ENCODE measurements around the gene YIPF4.
A peak's percentile ranks its signal among the peaks of the same experiment; 100 is the strongest.

YIPF4 gene

GRCh38 chr2:32277363-32277673 lies 386 bp upstream of the YIPF4 start:
- Histone ChIP-seq H3K9me3 (ENCODE audit: control insufficient read depth, low read length) (no peaks in the 10 kb centered on the region), H3K9ac (no peak overlapping the region), H3K4me1 (no peaks in the 10 kb centered on the region), H3K27ac (peak overlapping the region; percentile 58), H2AFZ (peak overlapping the region; percentile 91), H3K4me2 (ENCODE audit: low read length) (peak overlapping the region; percentile 64), H3K36me3 (ENCODE audit: control insufficient read depth, insufficient read depth, low read length) (no peaks in the 10 kb centered on the region), H3K27me3 (ENCODE audit: control insufficient read depth, insufficient read depth, low read length) (no peaks in the 10 kb centered on the region), H3K79me2 (peaks cover 39% of the 10 kb centered on the region), H3K4me3 (ENCODE audit: low read depth, low read length) (peak overlapping the region; percentile 98)
- TF ChIP-seq CTCF (IDR thresholded peaks at IDR 0.05), result no peak

GRCh38 chr2:32278478-32278853 lies 762 bp downstream of the YIPF4 start:
- Histone ChIP-seq H3K27ac (peak overlapping the region; percentile 58), H3K9me3 (ENCODE audit: control insufficient read depth, low read length) (no peaks in the 10 kb centered on the region), H3K4me1 (no peaks in the 10 kb centered on the region)

GRCh38 chr2:32284321-32284720 lies 6.6 kb downstream of the YIPF4 start:
- Histone ChIP-seq H3K79me2 (peaks cover 55% of the 10 kb centered on the region), H3K4me2 (ENCODE audit: low read length) (no peak overlapping the region), H3K9me3 (ENCODE audit: control insufficient read depth, low read length) (no peaks in the 10 kb centered on the region), H3K9ac (no peak overlapping the region), H3K27ac (no peak overlapping the region), H3K27me3 (ENCODE audit: control insufficient read depth, insufficient read depth, low read length) (no peaks in the 10 kb centered on the region), H3K36me3 (ENCODE audit: control insufficient read depth, insufficient read depth, low read length) (no peaks in the 10 kb centered on the region), H3K4me3 (ENCODE audit: low read depth, low read length) (no peak overlapping the region), H2AFZ (no peak overlapping the region), H3K4me1 (no peaks in the 10 kb centered on the region)
- TF ChIP-seq CTCF (IDR thresholded peaks at IDR 0.05), result no peak

More at GRCh38 chr2:32278478-32278853, 762 bp downstream of the YIPF4 start:
- H2AFZ ChIP-seq, result peak overlapping the region; percentile 91
- peak overlapping the region; percentile 98 for H3K4me3 ChIP-seq (ENCODE audit: low read depth, low read length)
- peak overlapping the region; percentile 64 for H3K4me2 ChIP-seq (ENCODE audit: low read length)
- no peak for TF ChIP-seq CTCF (IDR thresholded peaks at IDR 0.05)
- peaks cover 47% of the 10 kb centered on the region for H3K79me2 ChIP-seq
- peak overlapping the region; percentile 62 for H3K9ac ChIP-seq
- no peaks in the 10 kb centered on the region for H3K36me3 ChIP-seq (ENCODE audit: control insufficient read depth, insufficient read depth, low read length)
- H3K27me3 ChIP-seq (ENCODE audit: control insufficient read depth, insufficient read depth, low read length), result no peaks in the 10 kb centered on the region

GRCh38 chr2:32289165-32289999 lies 11.7 kb downstream of the YIPF4 start:
- H3K27ac ChIP-seq, result no peak overlapping the region
- no peak overlapping the region for H3K4me3 ChIP-seq (ENCODE audit: low read depth, low read length)
- H3K79me2 ChIP-seq, result peaks cover 22% of the 10 kb centered on the region
- H3K4me1 ChIP-seq, result no peaks in the 10 kb centered on the region
- no peaks in the 10 kb centered on the region for H3K36me3 ChIP-seq (ENCODE audit: control insufficient read depth, insufficient read depth, low read length)
- no peak for TF ChIP-seq CTCF (IDR thresholded peaks at IDR 0.05)
- H3K27me3 ChIP-seq (ENCODE audit: control insufficient read depth, insufficient read depth, low read length), result no peaks in the 10 kb centered on the region
- H3K9ac ChIP-seq, result no peak overlapping the region
- H2AFZ ChIP-seq, result no peak overlapping the region
- no peak overlapping the region for H3K4me2 ChIP-seq (ENCODE audit: low read length)
- H3K9me3 ChIP-seq (ENCODE audit: control insufficient read depth, low read length), result no peaks in the 10 kb centered on the region

- Histone ChIP-seq H3K27ac (no peak overlapping the region), H3K79me2 (peaks cover 16% of the 10 kb centered on the region), H3K4me2 (ENCODE audit: low read length) (no peak overlapping the region), H3K36me3 (ENCODE audit: control insufficient read depth, insufficient read depth, low read length) (no peaks in the 10 kb centered on the region), H3K27me3 (ENCODE audit: control insufficient read depth, insufficient read depth, low read length) (no peaks in the 10 kb centered on the region), H3K4me1 (no peaks in the 10 kb centered on the region), H3K9ac (no peak overlapping the region), H2AFZ (no peak overlapping the region), H3K9me3 (ENCODE audit: control insufficient read depth, low read length) (no peaks in the 10 kb centered on the region), H3K4me3 (ENCODE audit: low read depth, low read length) (no peak overlapping the region)
- no peak for TF ChIP-seq CTCF (IDR thresholded peaks at IDR 0.05)
Measured at GRCh38 chr2:32290000-32290339, 12.3 kb downstream of the YIPF4 start.

Measured in parathyroid adenoma (tissue), 2 donors.